H9 (cell line): ENCODE results near the gene OR11H7. TPM values are rescaled to one million over a fixed set of nuclear protein-coding genes. Genes with fewer than 3 reads are reported as not detected.

Experiments
- DNase-seq: peaks from one replicate; pipeline ENCODE4 v3.0.0-alpha.2; 2017
- H2AFZ ChIP-seq: one replicate; pipeline ENCODE4 v1.6.1; 2013; ENCODE audit warnings: mild to moderate bottlenecking, low read length, control low read depth, moderate library complexity
- H2AK5ac ChIP-seq: 2 replicates; pipeline ENCODE4 v1.6.1; 2013; ENCODE audit warnings: low read length, control low read depth, mixed read lengths; ENCODE audit not compliant: insufficient read length
- H2BK120ac ChIP-seq: one replicate; pipeline ENCODE4 v1.6.1; 2013; ENCODE audit warnings: low read depth, mild to moderate bottlenecking, low read length, control low read depth, inconsistent platforms; ENCODE audit not compliant: poor library complexity, severe bottlenecking
- H2BK12ac ChIP-seq: 2 replicates; pipeline ENCODE4 v1.6.1; 2013; ENCODE audit warnings: low read length, control low read depth, mixed read lengths, low read depth; ENCODE audit not compliant: insufficient read length
- H2BK15ac ChIP-seq: 2 replicates; pipeline ENCODE4 v1.6.1; 2013; ENCODE audit warnings: low read depth, low read length, control low read depth
- H2BK20ac ChIP-seq: one replicate; pipeline ENCODE4 v1.6.1; 2013; ENCODE audit warnings: low read depth, mild to moderate bottlenecking, low read length, control low read depth, inconsistent platforms; ENCODE audit not compliant: poor library complexity, severe bottlenecking
- H2BK5ac ChIP-seq: 2 replicates; pipeline ENCODE4 v1.6.1; 2013; ENCODE audit warnings: low read length, control low read depth, mixed read lengths; ENCODE audit not compliant: insufficient read length
- H3K14ac ChIP-seq: 2 replicates; pipeline ENCODE4 v1.6.1; 2013; ENCODE audit warnings: low read length, control low read depth; ENCODE audit not compliant: insufficient read depth
- H3K18ac ChIP-seq: 2 replicates; pipeline ENCODE4 v1.6.1; 2013; ENCODE audit warnings: low read depth, mild to moderate bottlenecking, mixed read lengths, low read length, control low read depth; ENCODE audit not compliant: insufficient read length
- H3K23ac ChIP-seq: 2 replicates; pipeline ENCODE4 v1.6.1; 2013; ENCODE audit warnings: low read length, control low read depth, mixed read lengths, low read depth; ENCODE audit not compliant: insufficient read length
- H3K23me2 ChIP-seq: 2 replicates; pipeline ENCODE4 v1.6.1; 2013; ENCODE audit warnings: low read depth, mild to moderate bottlenecking, mixed read lengths, low read length, control low read depth; ENCODE audit not compliant: insufficient read length, poor library complexity, severe bottlenecking
- H3K27ac ChIP-seq: 2 replicates; pipeline ENCODE4 v1.5.1; 2013; ENCODE audit warnings: low read length, control low read depth, mixed read lengths, low read depth; ENCODE audit not compliant: insufficient read length
- H3K27me3 ChIP-seq: 2 replicates; pipeline ENCODE4 v1.6.1; 2013; ENCODE audit warnings: low read length, control low read depth, inconsistent platforms; ENCODE audit not compliant: insufficient read depth
- H3K4ac ChIP-seq: 2 replicates; pipeline ENCODE4 v1.6.1; 2013; ENCODE audit warnings: low read depth, mild to moderate bottlenecking, control low read depth, inconsistent platforms, low read length, moderate library complexity
- H3K4me1 ChIP-seq: 2 replicates; pipeline ENCODE4 v1.6.1; 2013; ENCODE audit warnings: low read length, control low read depth, inconsistent platforms; ENCODE audit not compliant: insufficient read depth
- H3K4me2 ChIP-seq: 2 replicates; pipeline ENCODE4 v1.6.1; 2013; ENCODE audit warnings: low read length, control low read depth, mixed read lengths; ENCODE audit not compliant: insufficient read length, insufficient read depth
- H3K56ac ChIP-seq: 2 replicates; pipeline ENCODE4 v1.6.1; 2013; ENCODE audit warnings: low read depth, mild to moderate bottlenecking, mixed read lengths, low read length, control low read depth; ENCODE audit not compliant: insufficient read length
- H3K79me1 ChIP-seq: 2 replicates; pipeline ENCODE4 v1.6.1; 2013; ENCODE audit warnings: low read depth, mild to moderate bottlenecking, moderate library complexity, low read length, control low read depth, inconsistent platforms; ENCODE audit not compliant: insufficient read depth, poor library complexity, severe bottlenecking
- H3K79me2 ChIP-seq: 2 replicates; pipeline ENCODE4 v1.6.1; 2013; ENCODE audit warnings: low read length, control low read depth, inconsistent platforms; ENCODE audit not compliant: insufficient read depth
- H3K9ac ChIP-seq: 2 replicates; pipeline ENCODE4 v1.6.1; 2013; ENCODE audit warnings: low read length, control low read depth, mixed read lengths; ENCODE audit not compliant: insufficient read length; ENCODE audit errors: extremely low read depth
- H3K9me3 ChIP-seq: one replicate; pipeline ENCODE4 v1.6.1; 2013; ENCODE audit warnings: low read depth, low read length, inconsistent platforms; ENCODE audit not compliant: control insufficient read depth
- H3T11ph ChIP-seq: one replicate; pipeline ENCODE4 v1.6.1; 2013; ENCODE audit warnings: mild to moderate bottlenecking, low read length, control low read depth, inconsistent platforms
- H4K20me1 ChIP-seq: one replicate; pipeline ENCODE4 v1.6.1; 2013; ENCODE audit not compliant: control insufficient read depth, insufficient read length, insufficient read depth
- H4K5ac ChIP-seq: 2 replicates; pipeline ENCODE4 v1.6.1; 2013; ENCODE audit warnings: low read depth, mild to moderate bottlenecking, mixed read lengths, low read length, control low read depth; ENCODE audit not compliant: insufficient read length
- H4K8ac ChIP-seq: replicated peaks from 2 replicates; pipeline ENCODE4 v1.6.1; 2013; ENCODE audit warnings: low read length, control low read depth, mixed read lengths, low read depth; ENCODE audit not compliant: insufficient read length
- H4K91ac ChIP-seq: 2 replicates; pipeline ENCODE4 v1.6.1; 2013; ENCODE audit warnings: low read depth, mild to moderate bottlenecking, moderate library complexity, mixed read lengths, low read length, control low read depth; ENCODE audit not compliant: insufficient read length
- H3K27ac Mint-ChIP-seq, 3 experiments: 2 replicates in 2 of 3; 3 replicates in 1 of 3; pipeline ENCODE4 v1.8.0; 2020 to 2021; ENCODE audit warnings: mixed read lengths in 3 of 3, mild to moderate bottlenecking in 1 of 3, moderate library complexity in 1 of 3
- H3K27me3 Mint-ChIP-seq: 2 replicates; pipeline ENCODE4 v1.8.0; 2021; ENCODE audit warnings: low read depth, mild to moderate bottlenecking, moderate library complexity, mixed read lengths
- H3K36me3 Mint-ChIP-seq, 3 experiments: 2 replicates in 2 of 3; 3 replicates in 1 of 3; pipeline ENCODE4 v1.8.0; 2020 to 2021; ENCODE audit warnings: low read depth in 3 of 3, mixed read lengths in 3 of 3; ENCODE audit not compliant: insufficient read depth in 1 of 3
- H3K4me1 Mint-ChIP-seq, 2 experiments: 2 replicates each; pipeline ENCODE4 v1.8.0; 2020; ENCODE audit warnings: mixed read lengths in 2 of 2
- H3K4me3 Mint-ChIP-seq, 2 experiments: 2 replicates in 1 of 2; 3 replicates in 1 of 2; pipeline ENCODE4 v1.8.0; 2020 to 2021; ENCODE audit warnings: mild to moderate bottlenecking in 2 of 2, mixed read lengths in 2 of 2, moderate library complexity in 1 of 2
- H3K9me3 Mint-ChIP-seq, 2 experiments: 2 replicates in 1 of 2; 3 replicates in 1 of 2; pipeline ENCODE4 v1.8.0; 2020; ENCODE audit warnings: mild to moderate bottlenecking in 2 of 2, mixed read lengths in 2 of 2, moderate library complexity in 1 of 2
- WGBS: extraction: QIAGEN DNeasy Blood & Tissue Kit; methylation state at CpG from one replicate; pipeline ENCODE4 v1.1.7; 2013; ENCODE audit warnings: missing lambda C conversion rate, low lambda C conversion rate, mixed read lengths; ENCODE audit not compliant: insufficient read length; ENCODE audit errors: extremely low coverage; 5-methylcytosine and 5-hydroxymethylcytosine counted together
- total RNA-seq: library from RNA; stranded (reverse); gene quantifications from 2 replicates; pipeline ENCODE4 v1.2.1, GENCODE V29; 2021
- TF ChIP-seq, protein P1 (sequence below): fragments of 200-600 bp; sonication (generic); conservative IDR thresholded peaks from 3 replicates; pipeline ENCODE4 v1.8.0; 2021; ENCODE audit warnings: antibody characterized with exemption, mild to moderate bottlenecking

OR11H7 gene
- total RNA-seq, 1 experiment from 2014 or later: not detected

- peaks cover 3 to 39% (median 10%) of the 10 kb centered on the region in 3 experiments; a peak in 6 of 7 replicates for H3K36me3 Mint-ChIP-seq
- H3K79me2 ChIP-seq: no peaks in the 10 kb centered on the region
- H3K9me3 Mint-ChIP-seq: peaks cover 92 to 94% of the 10 kb centered on the region in 2 experiments
- TF ChIP-seq, protein P1, sequence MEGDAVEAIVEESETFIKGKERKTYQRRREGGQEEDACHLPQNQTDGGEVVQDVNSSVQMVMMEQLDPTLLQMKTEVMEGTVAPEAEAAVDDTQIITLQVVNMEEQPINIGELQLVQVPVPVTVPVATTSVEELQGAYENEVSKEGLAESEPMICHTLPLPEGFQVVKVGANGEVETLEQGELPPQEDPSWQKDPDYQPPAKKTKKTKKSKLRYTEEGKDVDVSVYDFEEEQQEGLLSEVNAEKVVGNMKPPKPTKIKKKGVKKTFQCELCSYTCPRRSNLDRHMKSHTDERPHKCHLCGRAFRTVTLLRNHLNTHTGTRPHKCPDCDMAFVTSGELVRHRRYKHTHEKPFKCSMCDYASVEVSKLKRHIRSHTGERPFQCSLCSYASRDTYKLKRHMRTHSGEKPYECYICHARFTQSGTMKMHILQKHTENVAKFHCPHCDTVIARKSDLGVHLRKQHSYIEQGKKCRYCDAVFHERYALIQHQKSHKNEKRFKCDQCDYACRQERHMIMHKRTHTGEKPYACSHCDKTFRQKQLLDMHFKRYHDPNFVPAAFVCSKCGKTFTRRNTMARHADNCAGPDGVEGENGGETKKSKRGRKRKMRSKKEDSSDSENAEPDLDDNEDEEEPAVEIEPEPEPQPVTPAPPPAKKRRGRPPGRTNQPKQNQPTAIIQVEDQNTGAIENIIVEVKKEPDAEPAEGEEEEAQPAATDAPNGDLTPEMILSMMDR: no peak
- peaks cover 61% of the 10 kb centered on the region for H3K9me3 ChIP-seq
- H3K4me1 ChIP-seq: no peaks in the 10 kb centered on the region
- no peak overlapping the region for H4K8ac ChIP-seq
- H3T11ph ChIP-seq: no peak overlapping the region
- no peaks in the 10 kb centered on the region for H3K4me1 Mint-ChIP-seq
- no peak overlapping the region for H3K4me3 Mint-ChIP-seq
- H2BK15ac ChIP-seq: no peak overlapping the region
- H3K4ac ChIP-seq: no peak overlapping the region
- H3K79me1 ChIP-seq: no peaks in the 10 kb centered on the region
- no CpG with 5 or more reads among the region's 5 CpGs for WGBS
- H3K4me2 ChIP-seq: no peak overlapping the region
- H4K20me1 ChIP-seq: no peaks in the 10 kb centered on the region
- no peak overlapping the region for H2BK12ac ChIP-seq
- no peak overlapping the region for H2AFZ ChIP-seq
- no peak overlapping the region for H3K18ac ChIP-seq
- H2AK5ac ChIP-seq: no peak overlapping the region
- no peak overlapping the region for H4K5ac ChIP-seq
- no peaks in the 10 kb centered on the region for H3K23me2 ChIP-seq
- no peak overlapping the region for H3K23ac ChIP-seq
- H3K27ac ChIP-seq: no peak overlapping the region
- H3K27me3 Mint-ChIP-seq: no peaks in the 10 kb centered on the region; the same call in 1 of the 2 replicates
- H3K27me3 ChIP-seq: no peaks in the 10 kb centered on the region; the same call in 1 of the 2 replicates
- H2BK20ac ChIP-seq: no peak overlapping the region
- no peak overlapping the region for H3K56ac ChIP-seq
- no peak for DNase-seq
- no peak overlapping the region for H3K14ac ChIP-seq
- H4K91ac ChIP-seq: no peak overlapping the region
- H3K27ac Mint-ChIP-seq: no peak overlapping the region
- H2BK5ac ChIP-seq: no peak overlapping the region
- H2BK120ac ChIP-seq: no peak overlapping the region
- H3K9ac ChIP-seq: no peak overlapping the region
Measured at GRCh38 chr14:20184181-20184580, 44.6 kb upstream of the OR11H7 start.
